Dedifferentiated amniotic fluid mesenchymal stem cell (primary cell): Measurements from ENCODE around the gene JAG2.

Source experiments
- DNase-seq: peaks from one replicate; pipeline ENCODE4 v3.0.0-alpha.2; 2016; ENCODE audit errors: extremely low spot score

Gene JAG2

DNA sequence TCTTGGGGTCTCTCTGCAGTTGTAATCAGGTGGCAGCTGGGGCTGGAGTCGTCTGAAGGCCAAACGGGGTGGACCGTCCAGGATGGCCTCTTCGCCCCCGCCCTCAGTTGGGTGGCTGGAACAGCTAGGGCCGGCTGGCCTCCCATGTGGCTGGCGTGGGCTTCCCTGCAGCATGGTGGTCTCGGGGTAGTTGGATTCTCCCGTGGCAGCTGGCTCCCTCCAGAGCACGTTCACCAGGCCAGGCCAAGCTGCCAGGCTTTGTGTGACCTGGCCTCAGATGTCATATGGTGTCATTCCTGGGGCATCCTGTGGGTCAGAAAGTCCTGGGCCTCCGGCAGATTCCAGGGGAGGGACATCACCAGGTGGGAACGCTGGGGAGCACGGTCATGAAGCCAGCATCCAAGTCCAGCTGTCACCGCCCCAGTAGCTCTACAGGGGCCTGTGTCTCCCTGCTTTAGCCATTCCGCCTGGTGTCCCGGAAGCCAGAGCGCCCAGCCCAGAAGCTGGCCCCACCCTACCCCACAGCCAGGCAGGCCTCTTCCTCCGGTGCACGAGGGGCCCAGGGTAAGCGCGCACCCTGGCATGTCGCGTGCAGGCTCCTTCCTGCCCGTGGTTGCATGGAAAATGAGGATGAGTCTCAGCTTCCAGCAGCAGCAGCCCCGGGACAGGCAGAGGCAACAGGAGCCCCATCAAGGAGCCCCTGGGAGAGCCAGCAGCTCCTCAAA, 13.9 kb upstream of the JAG2 start:
- DNase-seq, result no peak

- no peak for DNase-seq
Measured at GRCh38 chr14:105181549-105182295, 13.1 kb upstream of the JAG2 start.

- DNase-seq, result peak; percentile 19
Measured at GRCh38 chr14:105180592-105181548, 12.3 kb upstream of the JAG2 start, which contains the start of gene NUDT14. Gene NUDT14, minus strand, starts transcription at chr14:105181312. Its CDS starts 103 bp downstream, at chr14:105181209.

GRCh38 chr14:105179191-105179590, 10.6 kb upstream of the JAG2 start:
- no peak for DNase-seq

DNA sequence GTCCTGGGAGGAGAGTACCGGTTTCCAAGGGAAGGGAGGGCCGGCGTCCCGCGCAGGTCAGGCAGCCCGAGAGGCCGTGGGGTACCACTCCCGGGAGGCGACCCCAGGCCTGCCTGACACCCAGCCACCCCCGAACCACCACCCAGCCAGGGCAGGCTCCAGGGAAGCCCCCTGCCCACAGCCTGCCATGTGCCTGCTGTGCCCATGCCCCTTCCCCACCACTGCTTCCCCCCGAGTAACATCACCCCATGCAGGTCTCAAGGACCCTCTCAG, 10.2 kb upstream of the JAG2 start:
- no peak for DNase-seq

GRCh38 chr14:105178069-105178867, 9.7 kb upstream of the JAG2 start:
- DNase-seq, result no peak

GRCh38 chr14:105177082-105177481, 8.5 kb upstream of the JAG2 start:
- DNase-seq, result no peak

GRCh38 chr14:105176513-105176912, 7.9 kb upstream of the JAG2 start:
- DNase-seq, result no peak

DNA sequence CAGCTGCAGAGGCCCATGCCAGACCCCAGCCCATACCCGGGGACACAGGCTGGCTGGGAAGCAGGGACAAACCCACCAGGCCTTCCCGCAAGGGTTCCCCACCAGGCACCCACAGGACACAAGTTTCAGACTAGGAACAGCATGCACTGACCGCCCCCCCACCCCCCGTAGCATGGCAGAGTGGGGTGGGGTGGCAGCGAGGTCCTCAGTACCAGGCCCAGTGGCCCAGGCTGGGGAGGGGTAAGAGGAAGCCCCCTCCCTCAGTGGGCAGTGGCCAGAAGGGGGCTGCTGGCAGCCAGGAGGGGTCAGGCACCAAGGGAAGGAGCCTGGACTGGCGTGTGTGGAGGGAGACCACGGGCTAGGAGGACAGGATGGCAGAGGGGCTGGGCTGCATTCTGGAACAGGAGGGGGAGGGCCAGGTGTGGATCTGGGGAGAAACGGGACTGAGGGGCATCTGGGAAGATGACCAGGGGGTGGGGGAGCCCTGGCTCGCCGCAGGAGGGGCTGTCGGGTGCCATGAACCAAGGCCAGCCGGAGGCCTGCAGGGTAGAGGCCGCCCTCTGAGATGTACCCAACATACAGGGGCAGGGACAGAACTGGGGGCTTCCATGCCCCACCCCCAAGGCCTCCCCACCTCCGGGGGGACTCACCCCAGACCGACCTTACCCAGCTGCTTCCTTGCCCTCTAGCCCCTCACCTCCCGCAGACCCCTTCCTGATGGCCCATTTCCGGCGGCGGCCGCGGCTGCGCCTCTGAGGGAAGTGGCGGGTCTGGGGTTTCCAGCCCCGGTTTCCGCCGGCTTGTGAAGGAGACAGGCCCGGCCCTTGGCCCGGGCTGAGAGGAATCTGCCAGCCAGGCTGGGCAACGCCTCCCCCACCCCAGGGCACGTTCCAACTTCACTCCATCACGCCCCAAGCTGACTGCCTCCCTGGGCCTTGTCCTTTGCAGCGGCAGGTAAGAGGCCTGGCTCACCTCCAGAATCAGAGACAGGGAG, 5.6 kb upstream of the JAG2 start:
- DNase-seq, result no peak

DNA sequence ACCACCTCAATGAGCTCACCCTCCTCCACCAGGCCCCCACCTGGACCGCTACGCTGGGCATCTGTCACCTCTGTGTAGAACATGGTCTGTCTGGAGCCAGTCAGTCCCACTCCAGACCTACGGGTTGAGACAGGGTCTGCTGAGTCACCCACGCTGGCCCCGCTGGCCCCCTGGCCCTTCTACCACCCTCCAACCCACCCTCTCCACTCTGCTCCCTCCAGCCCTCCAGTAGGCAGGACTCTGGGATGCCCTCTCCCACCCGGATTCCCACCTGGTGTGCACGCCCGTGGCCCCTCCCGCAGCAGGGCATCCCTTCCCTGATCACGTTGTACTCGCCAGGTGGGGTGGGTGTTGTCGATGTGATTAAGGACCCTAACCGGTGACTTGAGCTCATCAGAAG, 4.6 kb upstream of the JAG2 start:
- DNase-seq, result no peak

DNA sequence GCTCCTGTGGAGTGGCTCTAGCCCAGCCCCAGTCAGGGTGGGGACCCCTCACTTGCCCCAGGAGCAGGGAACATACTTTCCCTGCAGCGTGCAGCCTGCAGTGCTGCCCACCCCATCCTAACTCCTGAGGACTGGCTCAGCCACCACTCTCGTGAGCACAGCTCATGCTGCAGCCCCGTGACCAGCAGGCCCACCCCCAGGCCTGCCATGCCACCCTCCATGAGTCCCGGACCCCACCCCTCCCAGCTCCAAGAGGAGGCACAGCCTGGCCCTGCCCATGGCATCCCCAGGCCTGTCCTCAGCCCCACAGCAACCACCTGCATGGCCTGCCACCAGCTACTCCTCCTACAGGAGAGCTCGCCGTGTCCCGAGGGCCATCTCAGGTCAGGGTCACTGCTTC, 3.9 kb upstream of the JAG2 start:
- no peak for DNase-seq

GRCh38 chr14:105171004-105171673, 2.6 kb upstream of the JAG2 start:
- DNase-seq, result no peak

DNA sequence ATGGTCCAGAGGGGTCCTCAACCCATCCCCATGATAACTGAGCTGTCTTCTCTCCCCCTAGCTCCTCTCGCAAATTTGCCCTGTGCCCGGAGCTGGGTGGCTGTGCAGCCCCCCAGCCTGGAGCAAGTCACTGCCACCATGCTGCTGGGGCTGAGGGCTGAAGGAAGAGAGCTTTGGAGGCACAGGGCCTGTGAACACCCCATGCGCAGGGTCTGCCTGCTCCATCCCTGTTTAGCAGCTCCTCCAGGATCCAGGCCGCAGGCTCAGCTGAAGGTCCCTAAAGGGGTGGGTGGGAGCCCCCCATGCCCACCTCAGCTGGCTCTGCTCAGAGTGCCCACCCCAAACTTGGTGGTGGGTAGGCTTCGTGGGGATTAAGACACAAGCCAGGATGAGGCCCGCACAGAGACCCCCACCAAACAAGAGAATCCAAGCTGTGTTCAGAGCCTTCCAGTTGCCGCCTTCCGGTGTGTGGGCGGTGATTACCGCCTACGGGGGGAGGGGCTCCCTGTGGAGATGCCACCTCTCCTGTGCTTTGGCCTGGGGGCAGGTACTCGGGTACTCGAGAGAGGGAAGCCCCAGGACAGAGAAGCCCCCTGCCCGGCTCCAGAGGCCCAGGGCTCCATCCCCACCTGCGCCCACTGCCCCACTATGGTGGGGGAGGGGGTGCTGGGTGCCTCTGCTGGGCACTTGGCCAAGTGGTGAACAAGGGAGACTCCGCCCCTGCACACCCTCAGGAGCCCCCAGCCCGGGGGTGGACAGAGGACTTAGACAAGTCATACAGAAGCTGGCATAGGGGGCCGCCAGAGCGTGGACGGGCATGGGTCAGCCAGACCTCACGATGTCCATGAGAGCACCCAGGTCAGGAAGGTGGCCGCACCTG, 1.4 kb upstream of the JAG2 start:
- DNase-seq, result no peak

GRCh38 chr14:105168979-105169507, 467 bp upstream of the JAG2 start:
- no peak for DNase-seq

- DNase-seq, result no peak
Measured at GRCh38 chr14:105168093-105168420, 519 bp downstream of the JAG2 start.

- no peak for DNase-seq
Measured at GRCh38 chr14:105167303-105168092, 1.1 kb downstream of the JAG2 start.

- no peak for DNase-seq
Measured at GRCh38 chr14:105166571-105167302, 1.8 kb downstream of the JAG2 start.
